Measurements from ENCODE around the gene APPBP2. TPM values are rescaled to one million over a fixed set of nuclear protein-coding genes. Genes with fewer than 3 reads are reported as not detected.

The APPBP2 gene
- total and polyA plus RNA-seq, 2 of the 8 experiments (the other 6 are each of a cell fraction or from before 2014, with no cell fraction given), result 3.3 to 18.0 TPM

DNA sequence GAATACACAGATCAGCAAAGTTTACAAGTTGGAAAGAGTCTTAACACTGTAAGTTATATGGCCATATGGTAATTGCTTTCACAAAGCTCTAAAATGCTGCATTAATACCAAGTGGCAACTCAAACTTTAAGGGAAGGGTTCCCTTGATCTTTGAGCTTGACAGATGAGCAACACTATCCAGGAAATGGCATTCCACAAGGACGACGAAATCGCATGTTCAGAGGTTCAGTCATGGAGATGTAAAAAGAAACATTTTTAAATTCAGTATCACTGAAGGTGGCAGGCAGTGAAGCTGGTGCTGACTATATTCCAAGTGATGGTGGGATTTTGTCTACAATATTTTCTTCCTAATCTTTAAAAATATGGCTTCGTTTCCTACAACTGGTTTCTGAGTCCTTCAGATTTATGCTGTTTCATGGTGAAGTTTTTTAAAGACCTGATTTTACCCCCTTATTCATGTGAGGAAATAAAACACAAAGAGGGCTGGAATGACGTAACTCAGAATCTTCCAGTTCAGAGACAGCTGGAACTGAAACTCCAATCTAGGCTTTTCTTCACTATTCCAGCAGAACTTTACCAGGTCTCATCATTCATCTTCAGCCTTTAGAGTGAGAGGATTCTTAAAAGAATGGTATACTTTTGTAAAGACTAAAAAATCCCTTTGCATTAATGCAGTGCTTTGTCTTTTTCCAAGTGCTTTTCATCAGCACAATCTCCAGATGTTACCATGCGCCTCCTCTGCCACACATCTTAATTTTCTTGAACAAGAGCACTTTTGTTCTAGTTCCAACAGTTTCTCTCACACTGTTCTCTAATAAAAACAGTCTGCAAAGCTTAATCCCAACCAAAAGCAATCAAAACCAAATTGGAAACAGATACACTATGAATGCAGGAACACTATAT lies 83.5 kb downstream of the APPBP2 start:
- WGBS, 2 experiments (ENCODE audit: extremely low coverage in 1 of 2, insufficient coverage in 1 of 2, insufficient read length in 1 of 2, insufficient replicate concordance in 2 of 2, low coverage in 1 of 2, low lambda C conversion rate in 2 of 2, missing lambda C conversion rate in 1 of 2), result 91% methylated on average over 6 of the region's 6 CpGs; no CpG with 5 or more reads in 1 of the 2 experiments
- Histone ChIP-seq H4K20me1 (replicated peaks in 1 of 2; ENCODE audit: control insufficient read depth in 1 of 2, insufficient read depth in 2 of 2, low read length in 2 of 2) (no peaks in the 10 kb centered on the region), H4K91ac (replicated peaks; ENCODE audit: insufficient read length, low read length) (no peak overlapping the region), H3K36me3 (ENCODE audit: control insufficient read depth in 2 of 4, insufficient read depth in 4 of 4, low read length in 3 of 4) (peaks cover 0 to 12% (median 1%) of the 10 kb centered on the region in 4 experiments; a peak in 3 of 8 replicates), H3K18ac (ENCODE audit: extremely low read depth, low read length) (no peak overlapping the region), H3K79me1 (ENCODE audit: low read depth, low read length) (no peaks in the 10 kb centered on the region), H3K56ac (replicated peaks; ENCODE audit: insufficient read length, low read depth, low read length) (no peak overlapping the region), H3K9ac (replicated peaks in 1 of 4; ENCODE audit: extremely low read depth in 1 of 4, low read depth in 3 of 4, low read length in 3 of 4) (no peak overlapping the region), H2BK12ac (ENCODE audit: low read depth, low read length) (no peak overlapping the region), H2BK120ac (replicated peaks; ENCODE audit: low read depth, low read length) (no peak overlapping the region), H3K4me2 (ENCODE audit: insufficient read depth in 1 of 2, low read depth in 2 of 2, low read length in 2 of 2) (no peak overlapping the region), H2AFZ (ENCODE audit: low read length) (no peak overlapping the region), H3K23me2 (ENCODE audit: low read depth, low read length) (no peaks in the 10 kb centered on the region), H3K79me2 (ENCODE audit: control insufficient read depth in 1 of 2, insufficient read depth in 2 of 2, low read length in 2 of 2) (no peaks in the 10 kb centered on the region), H2BK20ac (ENCODE audit: low read length) (no peak overlapping the region), H3K14ac (ENCODE audit: insufficient read length) (no peak overlapping the region), H3K4me3 (ENCODE audit: extremely low read depth in 1 of 4, insufficient read depth in 2 of 4, low read depth in 3 of 4, low read length in 4 of 4) (no peak overlapping the region), H3K23ac (ENCODE audit: insufficient read length) (no peak overlapping the region), H3K4ac (replicated peaks; ENCODE audit: insufficient read length, low read depth, low read length) (no peak overlapping the region), H3K27ac (ENCODE audit: low read depth, low read length) (no peak overlapping the region), H2BK15ac (ENCODE audit: low read length) (no peak overlapping the region), H3K27me3 (replicated peaks in 1 of 4; ENCODE audit: control insufficient read depth in 3 of 4, extremely low read depth in 1 of 4, insufficient read depth in 3 of 4, low read length in 3 of 4) (no peaks in the 10 kb centered on the region), H4K5ac (ENCODE audit: insufficient read length, low read depth, low read length) (no peak overlapping the region), H4K8ac (ENCODE audit: extremely low read depth, insufficient read depth, low read length) (no peak overlapping the region), H2AK5ac (ENCODE audit: low read depth, low read length) (no peak overlapping the region), H3K9me3 (ENCODE audit: insufficient read depth in 2 of 2, low read depth in 1 of 2, low read length in 1 of 2) (peaks cover 0 to 3% of the 10 kb centered on the region in 2 experiments; a peak in 2 of 4 replicates), H3K4me1 (replicated peaks in 1 of 4; ENCODE audit: control insufficient read depth in 3 of 4, insufficient read depth in 4 of 4, low read length in 3 of 4) (peaks cover 0 to 3% (median 0%) of the 10 kb centered on the region in 4 experiments; a peak in 1 of 7 replicates), H2BK5ac (ENCODE audit: low read depth, low read length) (no peak overlapping the region)
- ChIA-PET POLR2A (ENCODE audit: partially characterized antibody) (no interaction called here), CTCF (ENCODE audit: partially characterized antibody) (interaction anchor here (2.0 kb wide), 1 partner anchor 127 kb away, joined by 7 read pairs; no protein-coding TSS in a partner anchor)
- FAIRE-seq (no peak), DNase-seq (ENCODE audit: low read depth in 1 of 2, low spot score in 2 of 2) (no peak)
- no peak for TF ChIP-seq BCL11A (IDR thresholded peaks at IDR 0.05; ENCODE audit: low read depth in 2 of 2, low read length in 2 of 2)
- no peak for TF ChIP-seq ASH2L (IDR thresholded peaks at IDR 0.05; ENCODE audit: low read length)
- TF ChIP-seq RBBP5 (IDR thresholded peaks at IDR 0.05; ENCODE audit: borderline replicate concordance, low read depth, low read length), result no peak
- no peak for TF ChIP-seq TEAD4 (IDR thresholded peaks at IDR 0.05; ENCODE audit: low read depth, low read length)
- no peak for TF ChIP-seq SIRT6 (IDR thresholded peaks at IDR 0.05; ENCODE audit: low read length)
- TF ChIP-seq, protein P1, sequence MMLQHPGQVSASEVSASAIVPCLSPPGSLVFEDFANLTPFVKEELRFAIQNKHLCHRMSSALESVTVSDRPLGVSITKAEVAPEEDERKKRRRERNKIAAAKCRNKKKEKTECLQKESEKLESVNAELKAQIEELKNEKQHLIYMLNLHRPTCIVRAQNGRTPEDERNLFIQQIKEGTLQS (IDR thresholded peaks at IDR 0.05; ENCODE audit: insufficient read depth, low read depth, low read length), result no peak
- TF ChIP-seq EZH2 (IDR thresholded peaks at IDR 0.05; ENCODE audit: low read depth, low read length, severe bottlenecking), result no peak
- no peak for TF ChIP-seq JUN (IDR thresholded peaks at IDR 0.05; ENCODE audit: low read depth, low read length)
- no peak for TF ChIP-seq RXRA (IDR thresholded peaks at IDR 0.05; ENCODE audit: insufficient read depth, low read depth, low read length)
- no peak for TF ChIP-seq KDM5A (IDR thresholded peaks at IDR 0.05; ENCODE audit: low read length)
- TF ChIP-seq CBX8 (IDR thresholded peaks at IDR 0.05; ENCODE audit: borderline replicate concordance, low read depth, low read length), result no peak
- TF ChIP-seq KDM1A (IDR thresholded peaks at IDR 0.05; ENCODE audit: borderline replicate concordance, low read length), result no peak

All from H1 (cell line).